SW 1271 (cell line): ENCODE data around the gene DCAF4.

Source experiments
- DNase-seq, 2 experiments: peaks; one replicate each; lab custom pipeline; 2025; lab: John Stamatoyannopoulos, UW

The DCAF4 gene

DNA sequence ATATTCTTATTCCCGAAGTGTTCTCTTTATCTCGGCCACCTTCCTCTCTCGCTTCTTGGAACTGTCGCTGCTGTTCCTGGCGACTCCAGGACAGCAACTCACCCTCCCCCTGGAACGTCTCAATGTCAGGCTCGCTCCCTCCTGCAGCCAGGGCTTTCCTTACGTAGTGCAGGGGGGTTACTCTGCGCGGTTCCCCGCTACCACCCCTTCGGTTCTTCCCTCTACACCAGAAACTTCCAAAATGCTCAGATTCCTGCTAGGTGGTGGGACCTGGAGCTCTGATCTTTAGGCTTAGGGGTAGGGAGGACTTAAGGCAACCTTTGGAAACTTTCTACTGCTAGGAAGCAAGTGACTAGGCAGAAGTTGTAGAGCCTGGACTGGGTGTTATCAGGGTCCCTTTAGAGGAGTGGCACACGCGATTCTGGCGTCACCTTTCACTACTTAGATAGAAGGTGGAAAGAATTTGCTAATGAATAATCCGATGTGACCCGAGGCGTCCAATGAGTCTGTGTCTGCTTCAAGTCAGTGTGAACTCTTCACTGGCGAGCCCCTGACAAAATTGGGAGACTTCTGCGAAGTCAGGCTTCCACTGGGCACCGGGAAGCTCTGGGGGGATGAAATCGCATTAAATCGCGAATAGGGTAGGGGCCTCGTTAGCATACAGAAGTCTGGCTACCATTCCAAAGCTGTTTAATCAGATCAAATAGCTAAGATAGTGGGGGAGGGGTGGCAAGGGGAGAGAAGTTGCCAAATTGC lies 31.5 kb upstream of the DCAF4 start:
- no peak for DNase-seq

DNA sequence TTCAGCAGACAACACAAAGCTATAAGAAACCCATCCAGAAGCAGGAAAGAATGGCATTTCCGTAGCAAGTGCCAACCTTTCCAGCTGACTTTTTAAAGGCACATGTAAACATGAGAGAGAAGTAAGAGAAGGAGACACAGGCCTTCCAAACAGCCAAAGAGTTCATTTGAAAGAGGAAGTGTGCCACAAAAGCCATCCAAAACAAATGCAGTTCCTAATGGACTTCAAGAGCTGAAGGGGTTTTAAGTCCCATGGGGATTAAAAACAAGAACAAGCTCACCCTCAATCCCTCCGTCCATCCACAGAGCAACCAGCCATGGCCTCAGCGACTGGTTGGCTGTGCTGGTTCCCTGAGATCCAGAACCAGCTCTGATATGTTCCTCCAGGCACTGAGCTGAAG lies 27.8 kb upstream of the DCAF4 start:
- no peak for DNase-seq

DNA sequence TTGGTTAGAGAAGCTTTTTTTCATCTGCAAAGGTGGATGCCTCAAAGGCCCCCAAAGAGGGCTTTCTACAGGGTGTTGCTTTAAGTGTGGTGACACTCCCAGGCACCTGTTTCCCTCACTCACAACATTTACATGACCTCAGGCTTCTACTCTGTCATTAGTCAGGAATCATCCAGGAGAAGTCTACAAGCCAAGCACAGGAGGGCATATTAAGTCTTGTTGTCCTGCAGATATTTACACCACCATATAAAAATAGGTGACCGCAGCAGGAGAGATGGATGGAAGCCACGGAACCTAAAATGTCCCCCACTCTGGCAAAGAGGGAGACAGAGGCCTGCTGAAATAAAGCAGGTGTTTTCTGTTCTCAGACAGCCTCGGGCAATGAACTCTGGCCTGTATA lies 24.9 kb upstream of the DCAF4 start:
- DNase-seq = no peak

DNA sequence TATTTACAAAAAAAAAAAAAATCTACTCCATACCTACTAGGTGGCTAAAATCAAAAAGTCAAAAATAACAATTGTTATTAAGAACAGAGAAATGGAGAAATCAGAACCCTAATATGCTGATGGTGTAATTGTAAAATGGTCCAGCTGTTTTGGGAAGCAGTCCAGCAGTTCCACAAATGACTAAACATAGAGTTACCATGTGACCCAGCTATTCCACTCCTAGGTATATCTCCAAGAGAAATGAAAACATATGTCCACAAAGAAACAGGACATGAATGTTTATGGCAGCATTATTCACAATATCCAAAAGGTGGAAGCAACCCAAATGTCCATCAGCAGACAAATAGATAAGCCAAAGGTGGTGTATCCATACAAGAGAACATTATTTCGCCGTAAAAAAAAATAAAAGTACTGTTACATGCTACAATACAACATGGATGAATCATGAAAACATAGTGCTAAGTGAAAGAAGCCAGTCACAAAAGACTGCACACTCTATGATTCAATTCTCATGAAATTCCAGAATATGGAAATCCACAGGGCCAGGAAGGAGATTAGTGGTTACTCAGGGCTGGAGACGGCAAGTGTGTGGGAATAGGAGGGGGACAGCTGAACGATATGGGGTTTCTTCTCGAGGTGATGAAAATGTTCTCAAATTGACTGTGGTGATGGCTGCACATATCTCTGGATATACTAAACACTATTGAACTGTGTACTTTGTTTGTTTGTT lies 23.3 kb upstream of the DCAF4 start:
- no peak for DNase-seq

DNA sequence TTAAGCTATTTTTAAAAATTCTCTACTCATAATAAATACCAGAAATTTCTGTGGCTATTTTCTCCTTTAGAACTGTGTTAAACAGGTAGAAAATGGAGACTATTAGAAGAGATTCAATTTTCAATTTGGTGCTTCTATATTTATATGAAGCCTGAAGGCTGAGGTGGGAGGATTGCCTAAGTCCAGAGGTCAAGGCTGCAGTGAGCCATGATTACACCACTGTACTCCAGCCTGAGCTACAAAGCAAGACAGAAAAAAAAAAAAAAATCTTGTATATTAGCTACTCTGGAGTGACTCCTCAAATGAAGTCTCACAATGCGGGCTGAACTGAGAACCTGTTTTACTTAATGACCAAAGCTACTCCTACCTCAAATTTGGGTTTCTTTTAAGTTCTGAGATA lies 22.5 kb upstream of the DCAF4 start:
- no peak for DNase-seq

DNA sequence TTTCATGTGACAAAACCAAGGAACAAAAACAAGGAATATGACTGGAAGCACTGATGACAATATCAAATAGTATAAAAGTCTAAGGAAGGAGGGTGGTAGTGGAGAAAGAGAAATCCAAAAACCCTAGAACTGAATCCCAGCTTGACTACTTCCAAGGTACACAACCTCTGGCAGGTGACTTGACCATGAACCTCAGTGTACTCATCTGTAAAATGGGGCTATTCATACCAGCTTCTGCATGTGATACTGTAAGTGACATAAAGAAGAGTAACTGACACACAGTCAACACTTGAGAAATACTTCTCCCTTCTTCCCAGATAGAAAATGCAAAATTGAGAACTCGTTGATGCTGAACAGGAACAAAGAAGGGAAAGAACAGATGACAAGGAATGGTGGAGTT lies 22.0 kb upstream of the DCAF4 start:
- DNase-seq = no peak

DNA sequence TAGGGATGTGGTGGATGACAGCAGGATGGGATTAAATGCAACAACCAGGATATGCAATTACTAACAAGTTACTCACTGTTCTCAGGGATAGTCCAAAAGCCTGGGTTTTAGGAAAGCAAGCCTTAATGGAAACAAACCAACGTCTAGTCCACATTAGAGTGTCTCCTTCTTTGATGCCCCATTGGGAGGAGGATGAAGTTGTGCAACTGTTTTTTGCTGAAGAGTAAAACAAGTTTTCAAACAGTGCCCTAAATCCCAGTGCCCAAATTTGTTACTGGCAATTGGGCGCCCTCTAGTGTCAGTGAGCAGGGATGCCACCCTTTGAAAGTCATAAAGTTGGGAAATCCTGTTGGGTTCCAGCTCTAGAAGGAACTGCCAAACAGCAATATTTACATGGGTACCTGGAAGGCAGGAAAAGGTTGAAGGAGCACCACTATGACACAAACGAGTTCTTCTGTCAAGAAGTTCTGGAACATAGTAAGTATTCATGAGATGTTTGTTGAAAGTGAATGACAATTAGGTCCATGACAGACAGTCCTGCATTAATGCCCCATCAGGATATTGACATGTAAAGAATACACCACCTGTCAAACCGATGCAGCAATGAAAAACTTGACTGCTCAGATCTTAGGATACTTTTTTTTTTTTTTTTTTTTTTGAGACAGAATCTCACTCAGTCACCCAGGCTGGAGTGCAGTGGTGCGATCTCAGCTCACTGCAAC lies 21.3 kb upstream of the DCAF4 start:
- peak in 1 of 2 experiments; percentile 71 for DNase-seq

DNA sequence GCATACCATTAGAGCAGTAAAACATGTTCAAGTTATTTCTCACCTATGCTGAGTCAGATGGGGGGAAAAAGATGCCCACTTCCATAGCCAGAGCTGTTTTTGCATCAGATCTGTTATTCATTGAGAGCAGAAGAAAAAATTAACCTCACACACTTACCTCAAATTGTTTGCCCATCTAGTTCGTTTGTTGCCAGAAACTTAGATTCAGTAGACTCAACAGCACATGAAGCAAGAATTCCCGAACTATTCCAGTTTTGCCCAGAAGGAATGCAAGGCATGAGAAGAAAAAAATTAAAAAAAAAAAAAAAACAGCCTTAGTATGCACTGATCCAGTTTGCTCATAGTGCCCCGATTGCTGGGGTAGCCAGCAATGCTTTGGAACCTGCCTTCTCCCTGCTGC lies 19.9 kb upstream of the DCAF4 start:
- DNase-seq = peak; percentile 28 to 31

DNA sequence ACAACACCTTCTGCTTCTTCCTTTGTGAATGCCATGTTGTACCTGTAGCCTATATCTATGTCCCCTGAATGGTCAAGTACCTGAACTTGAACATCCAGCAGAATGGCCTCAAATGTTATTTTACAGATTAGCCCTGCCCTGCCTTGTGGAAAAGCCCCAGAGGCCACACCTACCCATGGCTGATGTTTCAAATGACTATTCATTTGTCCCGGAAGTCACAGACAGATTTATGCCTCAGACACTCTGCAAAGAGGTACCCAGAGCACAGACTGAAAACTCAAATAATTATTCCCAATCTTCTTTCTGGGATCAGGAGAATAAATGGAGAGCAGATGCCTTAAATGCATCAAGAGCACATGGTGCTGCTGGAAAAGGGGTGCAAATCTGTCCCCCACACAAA lies 19.4 kb upstream of the DCAF4 start:
- no peak for DNase-seq

DNA sequence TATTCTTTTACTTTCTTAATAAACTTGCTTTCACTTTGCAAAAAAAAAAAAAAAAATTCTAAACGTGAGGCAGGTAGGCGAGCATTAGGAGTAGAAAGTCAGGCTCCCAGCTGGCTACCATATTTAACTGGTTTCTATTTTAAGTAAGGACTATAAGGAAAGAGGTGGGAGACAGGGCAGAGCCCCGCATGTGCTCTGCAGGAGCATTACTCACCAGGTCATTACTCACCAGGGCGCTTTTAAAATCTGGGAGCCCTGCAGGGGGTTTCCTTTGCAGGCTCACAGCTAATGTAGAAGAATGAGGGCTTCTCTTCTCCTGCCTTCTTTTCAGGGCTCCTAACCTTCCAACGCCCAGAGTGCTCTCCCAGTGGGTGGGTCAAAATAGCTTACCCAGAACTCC lies 18.4 kb upstream of the DCAF4 start:
- DNase-seq = peak in 1 of 2 experiments; percentile 41

DNA sequence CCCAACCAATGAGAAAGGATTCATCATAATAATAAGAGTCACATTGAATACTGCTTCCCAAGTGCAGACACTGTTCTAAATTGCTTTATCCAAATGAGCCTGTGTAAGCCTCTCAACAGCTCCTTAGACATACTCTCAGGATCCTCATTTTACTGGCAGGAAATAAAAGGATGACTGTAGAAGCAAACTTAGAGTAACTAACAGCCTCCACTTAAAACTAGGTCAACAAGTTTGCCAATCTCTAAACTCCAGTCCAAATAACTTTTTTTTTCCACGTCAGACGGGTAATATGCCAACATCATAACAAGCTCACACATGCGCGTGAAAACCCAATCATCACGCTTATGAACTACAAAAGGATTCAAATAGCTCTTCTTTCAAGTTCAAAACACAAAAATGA lies 17.1 kb upstream of the DCAF4 start:
- no peak for DNase-seq

DNA sequence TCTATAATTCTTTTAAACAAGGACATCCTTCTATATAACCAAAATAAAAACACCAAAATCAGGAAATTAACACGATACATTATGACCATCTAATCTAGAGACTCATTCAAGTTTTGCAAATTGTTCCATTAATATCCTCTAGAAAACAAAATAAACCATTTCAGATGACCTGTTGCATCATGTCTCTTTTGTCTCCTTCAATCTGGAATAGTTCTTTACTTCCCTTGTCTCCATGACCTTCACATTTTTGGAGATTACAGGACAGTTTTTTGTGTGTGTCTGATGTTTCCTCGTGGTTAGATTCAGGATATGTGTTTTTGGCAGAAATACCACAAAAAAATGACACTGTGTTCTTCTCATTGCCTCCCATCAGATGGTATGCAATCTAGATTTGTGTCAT lies 12.5 kb upstream of the DCAF4 start:
- no peak for DNase-seq

DNA sequence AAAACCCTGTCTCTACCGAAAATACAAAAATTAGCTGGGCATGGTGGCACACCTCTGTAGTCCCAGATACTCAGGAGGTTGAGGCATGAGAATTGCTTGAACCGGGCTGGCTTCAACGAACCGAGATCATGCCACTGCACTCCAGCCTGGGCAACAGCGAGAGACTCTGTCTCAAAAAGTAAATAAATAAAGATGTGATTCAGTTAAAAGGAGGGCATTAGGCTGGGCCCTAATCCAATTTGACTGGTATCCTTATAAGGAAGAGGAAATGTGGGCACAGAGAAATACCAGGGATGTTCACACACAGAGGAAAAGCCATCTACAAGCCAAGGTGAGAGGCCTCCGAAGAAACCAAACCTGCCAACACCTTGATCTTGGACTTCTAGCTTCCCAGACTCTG lies 10.1 kb upstream of the DCAF4 start:
- DNase-seq = no peak

DNA sequence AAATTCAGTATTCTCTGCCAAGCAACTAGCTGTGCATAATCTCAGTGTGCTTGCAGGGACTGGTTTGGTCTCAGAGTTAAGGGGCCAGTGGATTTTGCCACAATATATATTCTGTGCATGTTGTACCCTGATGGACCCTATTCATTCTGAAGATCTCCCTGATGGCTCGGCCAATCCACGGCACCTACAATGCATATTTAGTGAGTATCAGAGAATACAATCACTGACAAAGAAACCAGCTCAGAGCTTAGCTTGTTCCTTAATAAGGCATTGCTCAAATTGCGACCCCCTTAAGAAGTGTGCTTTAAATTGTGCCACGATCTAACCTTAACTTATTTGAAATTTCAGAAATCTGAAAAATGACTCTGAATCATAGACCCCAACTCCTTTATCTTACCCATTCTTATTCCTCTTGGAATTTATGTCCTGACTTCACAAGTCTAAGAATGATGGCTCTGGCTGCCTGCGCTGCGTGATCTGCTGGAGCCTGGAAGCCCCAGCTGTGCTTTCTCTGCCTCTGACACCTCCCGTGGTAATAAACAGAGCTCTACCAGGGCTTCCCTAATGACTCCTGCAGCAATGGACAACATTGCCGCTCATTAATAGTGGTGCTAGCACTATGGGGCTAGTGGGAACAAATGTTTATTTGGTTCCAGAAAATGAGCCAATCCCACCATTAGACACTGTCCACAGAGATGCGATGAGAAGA lies 9.0 kb upstream of the DCAF4 start:
- no peak for DNase-seq

DNA sequence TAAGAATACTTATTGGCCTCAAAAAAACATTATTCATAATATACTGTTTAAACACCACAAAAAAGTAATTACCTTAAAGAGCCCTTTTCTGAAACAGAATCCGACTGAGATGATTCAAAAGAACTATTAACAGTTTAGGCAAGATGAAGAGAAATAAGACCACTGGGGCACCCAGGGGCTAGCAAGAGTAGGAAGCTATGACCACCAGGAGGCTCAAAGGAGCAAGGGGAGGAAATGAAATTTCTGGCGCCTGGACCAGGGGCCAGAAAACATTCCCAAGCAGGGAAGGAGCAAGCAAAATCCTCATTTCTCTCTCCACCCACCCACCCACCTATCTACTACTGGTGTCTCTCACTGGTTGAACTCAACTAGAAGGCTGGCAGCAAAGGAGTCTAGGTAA lies 6.3 kb upstream of the DCAF4 start:
- no peak for DNase-seq

DNA sequence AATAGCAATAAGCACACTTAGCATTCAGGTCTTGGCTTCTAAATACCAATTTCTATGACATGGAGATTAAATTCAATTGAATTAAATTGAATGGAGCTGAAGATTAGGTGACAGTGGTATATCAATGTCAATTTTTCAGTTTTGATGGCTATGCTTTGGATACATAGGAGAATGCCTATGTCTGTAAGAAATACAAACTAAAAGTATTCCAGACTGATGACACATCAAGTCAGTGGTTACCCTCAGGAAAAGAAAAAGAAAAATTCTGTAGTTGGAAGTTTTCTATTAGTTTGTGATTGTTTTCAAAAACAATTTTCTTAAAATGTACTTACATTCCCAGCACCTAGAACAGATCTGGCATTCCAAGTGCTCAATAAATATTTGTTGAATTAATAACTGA lies 4.9 kb upstream of the DCAF4 start:
- DNase-seq = no peak

DNA sequence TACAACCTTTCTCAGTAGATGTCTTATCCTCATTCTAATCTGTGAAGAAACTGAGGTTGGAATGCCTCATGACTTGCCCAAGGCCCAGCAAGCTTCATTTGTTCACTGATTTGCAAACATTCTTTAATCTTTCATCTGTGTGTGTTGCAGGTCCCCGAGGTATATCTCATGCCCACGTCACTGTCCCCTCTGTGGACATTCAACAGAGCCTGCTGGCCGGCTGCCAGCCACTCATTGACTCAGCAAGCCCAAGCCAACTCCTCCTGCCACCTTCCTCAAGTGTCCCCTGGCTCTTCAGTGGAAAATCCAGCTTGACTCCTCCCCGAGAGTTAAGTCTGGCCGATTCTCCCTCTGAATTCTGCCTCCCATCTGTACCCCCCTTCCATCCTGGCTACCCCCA lies 1.9 kb upstream of the DCAF4 start:
- DNase-seq = no peak

DNA sequence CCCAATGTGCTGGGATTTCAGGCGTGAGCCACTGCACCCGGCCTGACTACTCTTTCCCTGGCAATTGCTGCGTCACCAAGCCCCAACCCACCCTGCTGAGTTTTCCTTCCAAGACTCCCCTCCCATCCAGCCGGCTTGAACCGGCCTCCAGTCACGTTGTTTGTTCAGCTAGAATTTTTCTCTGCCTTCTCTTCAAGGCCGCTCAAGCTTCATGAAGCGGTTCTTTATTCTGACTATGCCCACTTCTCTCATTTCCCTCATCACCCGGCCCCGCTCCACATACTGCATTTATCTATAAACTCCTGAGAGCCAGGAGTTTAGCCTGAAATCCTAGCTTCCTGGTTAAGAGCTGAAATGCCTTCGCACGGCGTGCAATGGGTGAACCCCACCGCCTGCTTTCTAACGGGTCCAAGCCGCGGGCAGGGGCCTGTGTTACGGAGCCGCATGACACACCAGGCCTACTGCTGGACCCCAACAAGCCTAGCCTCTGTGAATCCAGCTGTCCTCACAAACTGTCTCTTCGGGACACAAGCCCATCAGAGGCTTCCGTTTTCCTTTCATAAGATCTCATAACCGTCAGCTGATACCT lies 999 bp upstream of the DCAF4 start:
- DNase-seq = no peak

DNA sequence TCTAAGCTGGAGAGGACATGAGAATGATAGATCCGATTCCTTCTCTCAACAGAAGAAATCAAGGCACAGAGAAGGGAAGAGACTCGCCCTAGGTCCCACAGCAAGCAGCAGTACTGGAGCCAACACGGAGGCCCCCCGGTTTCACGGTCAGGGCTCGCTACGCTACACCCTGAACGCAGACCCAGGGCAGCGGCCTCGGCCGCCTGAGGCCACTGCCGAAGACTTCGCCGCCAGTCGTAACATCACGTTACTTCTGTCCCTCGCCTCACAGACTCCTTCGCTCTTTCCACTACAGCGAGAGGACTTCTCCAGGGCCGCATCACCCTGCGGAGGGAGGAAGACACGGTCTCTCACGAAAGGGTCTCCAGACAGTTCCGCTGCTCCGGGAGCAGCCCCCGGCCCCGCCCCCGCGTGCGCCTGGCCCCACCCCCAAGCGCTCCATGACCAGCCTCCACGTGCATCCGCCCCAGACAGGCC lies 411 bp upstream of the DCAF4 start:
- DNase-seq = no peak

DNA sequence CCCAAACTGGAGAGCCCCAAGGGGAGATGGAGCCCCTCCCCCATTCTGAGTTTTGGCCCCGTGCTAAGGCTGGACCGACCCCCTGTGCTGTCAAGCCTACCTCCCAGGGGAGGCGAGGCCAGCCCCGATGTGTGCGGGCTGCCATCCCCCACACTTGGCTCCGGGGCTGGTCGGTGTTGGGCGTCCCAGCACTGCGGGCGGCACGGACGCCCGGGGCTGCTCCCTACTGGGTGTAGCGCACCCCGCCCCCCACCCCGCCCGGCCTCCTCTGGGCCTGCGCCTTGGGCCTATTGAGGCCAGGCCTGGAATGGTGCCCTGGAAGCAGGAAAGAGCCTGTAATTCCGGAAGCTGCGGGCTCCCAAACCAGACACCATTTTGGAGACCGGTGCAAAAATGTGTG lies 2.6 kb downstream of the DCAF4 start:
- DNase-seq = no peak

DNA sequence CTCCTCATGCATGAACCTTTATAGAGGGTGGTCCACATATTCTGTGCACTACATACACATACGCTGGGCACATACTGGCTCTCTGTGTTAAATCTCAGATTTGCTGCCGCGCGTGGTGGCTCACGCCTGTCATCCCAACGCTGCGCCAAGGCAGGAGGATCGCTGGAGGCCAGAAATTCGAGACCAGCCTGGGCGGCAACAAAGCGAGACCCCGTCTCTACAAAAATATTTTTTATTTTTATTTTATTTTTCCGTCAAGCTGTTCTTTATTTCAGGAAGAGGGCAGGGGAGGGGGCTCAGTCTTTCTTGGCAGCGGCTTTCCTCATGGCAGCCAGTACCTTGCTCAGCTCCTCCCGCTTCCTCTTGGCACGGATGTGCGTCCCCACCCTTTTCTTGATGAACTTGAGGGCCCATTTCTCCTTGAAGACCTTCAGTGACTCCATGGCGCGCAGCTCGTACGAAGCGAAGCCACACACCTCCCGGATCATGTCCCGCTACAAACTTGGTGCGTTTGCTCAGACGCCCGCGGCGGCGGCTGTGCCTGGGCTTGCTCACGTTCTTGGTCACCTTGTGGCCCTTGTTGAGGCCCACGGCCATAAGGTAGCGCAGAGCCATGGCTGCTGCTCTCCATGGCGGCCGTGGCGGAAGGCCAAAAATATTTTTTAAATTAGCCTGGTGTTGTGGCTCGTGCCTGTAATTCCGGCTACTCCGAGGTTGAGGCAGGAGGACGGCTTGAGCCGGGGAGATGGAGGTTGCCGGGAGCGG lies 3.2 kb downstream of the DCAF4 start:
- DNase-seq = no peak
